Fibroblast of skin of scalp (primary cell): Measurements from ENCODE around the gene LRIT1.

Experiments
- DNase-seq: peaks from one replicate; pipeline ENCODE4 v3.0.0-alpha.2; 2013

LRIT1 gene

DNA sequence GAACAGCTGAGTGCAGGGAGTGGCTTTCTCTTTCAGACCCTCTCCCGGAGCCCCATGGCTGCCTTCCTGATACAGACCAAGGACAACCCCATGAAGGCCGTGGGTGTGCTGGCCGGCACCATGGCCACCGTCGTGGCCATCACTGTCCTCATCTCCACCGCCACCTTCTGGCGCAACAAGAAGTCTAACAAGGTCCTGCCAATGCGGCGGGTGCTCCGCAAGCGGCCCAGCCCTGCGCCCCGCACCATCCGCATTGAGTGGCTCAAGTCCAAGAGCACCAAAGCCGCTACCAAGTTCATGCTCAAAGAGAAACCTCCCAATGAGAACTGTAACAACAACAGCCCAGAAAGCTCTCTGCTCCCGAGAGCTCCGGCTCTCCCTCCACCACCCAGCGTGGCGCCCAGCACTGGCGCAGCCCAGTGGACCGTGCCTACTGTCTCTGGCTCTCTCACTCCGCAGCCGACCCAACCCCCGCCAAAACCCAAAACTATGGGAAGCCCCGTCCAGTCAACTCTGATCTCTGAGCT lies 27.2 kb downstream of the LRIT1 start:
- DNase-seq = no peak

DNA sequence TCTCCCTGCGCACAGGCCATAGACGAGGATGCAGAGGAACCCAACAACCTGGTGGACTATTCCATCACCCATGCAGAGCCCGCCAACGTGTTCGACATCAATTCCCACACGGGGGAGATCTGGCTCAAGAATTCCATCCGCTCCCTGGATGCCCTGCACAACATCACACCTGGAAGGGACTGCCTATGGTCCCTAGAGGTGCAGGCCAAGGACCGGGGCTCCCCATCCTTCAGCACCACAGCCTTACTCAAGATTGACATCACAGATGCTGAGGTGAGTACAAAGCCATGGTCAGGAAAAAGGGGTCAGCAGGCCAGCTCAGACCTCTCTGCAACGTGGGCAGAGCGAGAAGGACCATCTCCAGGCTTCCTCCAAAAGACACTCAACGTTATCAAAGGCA lies 28.3 kb downstream of the LRIT1 start:
- DNase-seq = no peak

DNA sequence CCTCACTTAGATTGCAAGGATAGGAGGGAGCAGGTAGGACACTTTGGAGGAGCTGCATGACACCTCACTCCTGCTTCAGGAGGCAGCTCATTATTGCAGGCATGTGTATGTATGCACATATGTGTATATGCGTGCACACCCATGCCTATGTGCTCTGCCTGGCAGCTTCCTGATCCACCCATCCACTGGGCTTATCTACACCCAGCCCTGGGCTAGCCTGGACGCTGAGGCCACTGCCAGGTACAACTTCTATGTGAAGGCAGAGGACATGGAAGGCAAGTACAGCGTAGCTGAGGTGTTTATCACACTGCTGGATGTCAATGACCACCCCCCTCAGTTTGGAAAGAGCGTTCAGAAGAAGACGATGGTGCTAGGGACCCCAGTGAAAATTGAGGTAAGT lies 29.3 kb downstream of the LRIT1 start:
- DNase-seq = no peak

DNA sequence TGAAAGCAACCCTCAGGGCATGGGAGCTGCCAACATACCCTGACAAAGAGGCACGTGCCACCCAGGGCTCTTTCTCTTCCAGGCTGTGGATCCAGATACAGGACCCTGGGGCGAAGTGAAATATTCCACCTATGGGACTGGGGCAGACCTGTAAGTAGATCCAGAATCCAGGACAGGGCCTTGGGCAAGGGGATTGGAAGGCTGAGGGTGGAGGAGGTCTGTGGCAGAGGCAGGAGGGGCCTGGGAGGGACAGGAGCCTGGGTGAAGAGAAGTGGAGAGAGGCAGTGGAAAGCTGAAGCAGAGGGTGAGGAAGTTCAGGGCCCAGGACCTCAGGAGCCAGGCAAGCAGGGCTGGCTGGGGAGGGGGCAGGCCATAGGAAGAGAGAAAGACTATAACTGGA lies 29.8 kb downstream of the LRIT1 start:
- DNase-seq = no peak

DNA sequence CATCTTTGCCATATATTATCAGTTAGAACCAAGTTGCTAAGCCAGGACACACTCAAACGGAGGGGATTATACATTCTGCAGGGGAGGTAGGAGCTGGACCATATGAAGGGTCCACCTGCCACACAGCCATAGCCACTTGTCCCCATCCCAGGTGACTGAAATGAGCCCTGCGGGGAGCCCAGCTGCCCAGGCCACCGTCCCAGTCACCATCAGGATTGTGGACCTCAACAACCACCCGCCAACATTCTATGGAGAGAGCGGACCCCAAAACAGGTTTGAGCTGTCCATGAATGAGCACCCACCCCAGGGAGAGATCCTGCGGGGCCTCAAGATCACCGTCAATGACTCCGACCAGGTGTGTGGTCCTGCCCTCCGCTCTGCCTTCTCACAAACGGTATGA lies 33.3 kb downstream of the LRIT1 start:
- no peak for DNase-seq

DNA sequence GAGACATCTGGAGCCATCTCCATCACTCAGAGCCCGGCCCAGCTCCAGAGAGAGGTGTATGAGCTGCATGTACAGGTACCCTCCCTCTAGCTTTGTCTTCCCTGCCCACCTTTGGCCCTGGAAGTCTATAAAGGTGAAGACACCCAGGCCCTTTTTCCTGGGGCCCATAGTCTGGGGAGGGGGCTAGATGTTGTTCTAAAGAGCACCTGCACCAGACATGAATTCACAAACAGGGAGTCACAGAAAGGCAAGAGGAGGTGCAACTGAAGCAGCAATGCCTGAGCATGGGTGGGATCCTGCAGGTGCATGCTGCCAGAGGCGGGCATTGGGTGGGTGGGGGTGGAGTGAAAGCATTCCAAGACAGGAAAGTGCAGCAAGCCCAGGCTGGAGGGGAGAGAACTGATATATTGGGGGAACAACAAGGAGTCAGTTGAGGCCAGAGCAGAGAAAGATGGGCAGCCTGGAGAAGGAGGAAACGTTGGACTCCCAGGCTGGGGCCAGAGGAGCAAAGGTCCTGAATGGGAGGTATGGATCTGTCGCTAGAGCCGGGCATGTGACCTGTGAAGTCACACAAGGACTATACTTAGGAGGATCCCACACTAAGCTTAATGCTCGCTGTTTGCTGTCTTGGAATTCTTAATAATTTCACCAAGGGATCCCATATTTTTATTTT lies 35.4 kb downstream of the LRIT1 start:
- DNase-seq = no peak

DNA sequence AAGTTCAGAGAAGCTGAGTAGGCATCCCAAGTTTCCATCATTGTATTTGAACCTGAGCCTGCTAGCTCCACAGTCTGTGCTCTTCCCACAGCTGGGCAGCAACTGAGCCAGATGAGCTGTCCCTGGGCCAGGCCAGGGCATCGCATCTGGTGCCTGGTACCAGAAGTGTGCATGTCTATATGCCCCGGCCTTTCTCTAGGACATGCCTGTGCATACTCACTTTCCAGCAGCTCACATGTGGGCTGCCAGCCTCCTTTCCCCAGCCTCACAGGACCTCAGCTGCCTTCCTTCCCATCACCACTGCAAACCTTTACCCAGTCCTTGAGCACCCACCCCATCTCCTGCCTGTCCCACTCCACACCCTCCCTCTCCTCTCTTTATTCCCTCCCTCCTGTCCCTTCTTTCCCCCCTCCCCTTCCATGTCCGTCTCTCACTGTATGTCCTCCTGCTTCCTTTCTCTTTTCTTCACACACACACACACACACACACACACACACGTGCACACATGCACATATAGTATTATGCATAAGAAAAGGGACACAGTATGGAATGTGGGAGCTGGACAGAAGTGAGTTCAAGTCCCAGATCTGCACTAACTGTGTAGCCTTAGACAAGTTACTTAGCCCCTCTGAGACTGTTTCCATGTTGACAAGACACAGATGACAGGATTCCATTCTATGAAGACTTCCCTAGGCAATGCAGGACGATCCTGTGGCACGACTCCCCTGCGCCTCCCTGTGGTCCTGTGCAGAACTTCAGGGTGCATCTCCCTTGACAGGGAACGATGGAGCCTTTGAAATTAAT lies 36.1 kb downstream of the LRIT1 start:
- peak; percentile 14 for DNase-seq

DNA sequence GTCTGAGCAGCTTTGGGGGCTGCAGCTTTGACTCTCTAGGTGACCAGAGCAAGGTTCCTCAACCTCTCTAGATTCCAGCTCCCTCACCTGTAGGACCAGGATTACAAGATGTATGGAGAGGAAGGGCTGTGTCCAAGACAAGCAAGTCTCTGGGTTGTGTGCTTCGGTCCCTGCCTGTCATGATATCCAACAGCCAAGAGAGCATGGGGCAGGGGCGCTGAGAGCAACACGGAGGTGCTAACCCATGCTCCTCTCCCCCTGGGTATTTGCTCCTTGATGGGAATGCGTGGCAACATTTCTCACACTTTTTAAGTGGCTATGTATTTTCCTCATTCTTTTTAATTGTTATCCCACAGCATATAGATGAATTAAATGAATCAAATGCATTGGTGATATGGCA lies 36.7 kb downstream of the LRIT1 start:
- DNase-seq = no peak

DNA sequence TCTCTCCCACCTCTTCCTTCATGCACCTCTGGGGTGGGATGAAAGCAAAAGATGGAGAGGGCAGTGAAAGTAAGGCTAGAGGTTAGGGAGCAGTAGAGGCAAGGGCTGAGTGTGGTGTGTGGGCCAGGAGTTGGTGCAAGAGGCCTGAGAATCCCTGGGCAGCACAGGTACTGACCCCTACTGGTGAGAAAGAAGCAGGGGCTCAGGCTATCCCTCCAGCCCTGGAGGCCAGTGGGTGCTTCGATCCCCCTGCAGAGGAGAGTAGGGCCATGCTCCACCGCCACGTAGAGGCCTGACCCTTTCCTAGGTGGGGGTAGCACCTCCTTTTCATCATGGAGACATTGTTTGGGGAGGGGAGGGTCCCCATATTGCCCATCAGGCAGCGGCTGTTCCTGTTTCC lies 37.2 kb downstream of the LRIT1 start:
- no peak for DNase-seq

DNA sequence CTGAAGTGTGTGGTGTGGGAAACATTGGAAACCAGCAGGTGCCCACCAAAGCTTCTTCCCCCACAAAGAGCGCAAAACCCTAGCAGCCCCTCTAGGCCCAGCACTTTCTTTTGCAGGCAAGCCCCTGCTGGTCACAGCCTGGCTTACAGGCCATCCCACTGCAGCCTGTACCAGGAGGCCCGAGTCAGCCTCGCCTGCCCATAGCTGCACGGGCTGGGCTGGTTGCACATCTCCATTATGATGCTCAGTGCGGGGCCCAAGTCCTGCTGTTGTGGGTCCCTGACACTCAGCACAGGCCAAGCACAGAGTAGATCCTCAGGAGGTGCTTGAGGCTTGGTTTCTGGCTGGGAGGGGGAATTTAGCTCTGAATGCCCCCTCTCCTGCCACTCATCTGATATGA lies 39.0 kb downstream of the LRIT1 start:
- DNase-seq = no peak

DNA sequence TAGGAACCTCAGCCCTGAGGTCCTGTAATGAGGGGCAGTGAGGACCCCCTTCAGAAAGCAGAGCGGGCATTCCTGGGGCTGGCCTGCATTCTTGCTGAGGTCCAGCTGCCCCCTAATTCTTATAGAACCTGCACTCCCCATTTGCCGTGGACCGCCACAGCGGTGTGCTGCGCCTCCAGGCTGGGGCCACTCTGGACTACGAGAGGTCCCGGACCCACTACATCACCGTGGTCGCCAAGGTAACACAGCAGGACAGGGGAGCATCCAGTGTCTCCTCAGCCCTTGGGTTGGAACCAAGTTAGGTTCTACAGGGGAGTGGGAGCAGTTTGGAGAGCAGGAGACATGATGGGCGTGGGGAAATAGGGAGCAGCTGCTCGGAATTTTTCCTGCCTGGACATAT lies 39.7 kb downstream of the LRIT1 start:
- no peak for DNase-seq

DNA sequence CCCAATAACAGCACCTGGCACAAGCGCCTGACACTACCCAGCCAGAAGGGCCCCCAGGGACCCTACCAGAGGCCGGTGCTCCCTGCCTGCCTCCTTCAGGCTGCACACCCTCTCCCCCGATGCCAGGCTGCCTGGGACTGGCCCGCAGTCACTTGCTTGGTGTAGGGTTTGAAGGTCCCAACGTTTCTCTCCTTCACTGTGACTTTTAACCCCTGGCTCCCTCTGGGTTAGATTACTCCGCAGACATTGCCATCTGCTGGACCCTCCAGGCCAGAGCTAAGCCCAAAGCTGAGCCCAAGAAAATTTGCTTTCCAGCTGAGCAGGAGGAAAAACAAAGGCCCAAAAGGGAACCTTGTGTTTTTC lies 40.1 kb downstream of the LRIT1 start:
- DNase-seq = no peak

DNA sequence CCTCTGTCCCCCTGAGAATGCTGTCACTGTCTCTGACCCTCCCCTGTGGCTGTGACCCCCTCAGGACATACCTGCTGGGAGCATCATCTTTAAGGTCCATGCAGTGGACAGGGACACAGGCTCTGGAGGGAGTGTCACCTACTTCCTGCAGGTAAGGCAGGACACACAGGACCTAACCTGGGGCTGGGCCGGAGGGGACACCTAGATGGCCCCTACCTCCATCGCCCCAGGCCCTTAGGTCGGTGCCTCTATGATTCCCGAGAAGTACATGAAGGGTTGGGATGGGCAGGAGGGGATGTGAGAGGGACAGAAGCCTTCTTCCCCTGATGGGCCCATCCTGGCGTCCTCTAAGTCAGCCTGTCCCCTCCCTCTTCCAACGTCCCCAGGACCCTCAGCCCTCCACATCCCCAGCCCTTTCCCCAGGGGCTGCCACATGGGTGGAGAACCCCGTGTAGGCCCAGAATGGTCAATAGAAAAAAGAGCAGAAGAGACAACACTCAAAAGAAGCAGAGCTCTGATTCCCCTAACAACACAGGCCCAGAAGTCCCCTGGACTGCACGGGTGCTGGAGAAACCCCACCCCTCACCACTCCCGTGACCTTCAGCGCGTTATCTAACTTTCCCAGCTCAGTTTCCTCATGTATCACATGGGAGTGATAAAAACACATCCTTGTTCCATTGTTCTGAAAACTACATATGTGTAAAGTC lies 40.7 kb downstream of the LRIT1 start:
- DNase-seq = no peak

DNA sequence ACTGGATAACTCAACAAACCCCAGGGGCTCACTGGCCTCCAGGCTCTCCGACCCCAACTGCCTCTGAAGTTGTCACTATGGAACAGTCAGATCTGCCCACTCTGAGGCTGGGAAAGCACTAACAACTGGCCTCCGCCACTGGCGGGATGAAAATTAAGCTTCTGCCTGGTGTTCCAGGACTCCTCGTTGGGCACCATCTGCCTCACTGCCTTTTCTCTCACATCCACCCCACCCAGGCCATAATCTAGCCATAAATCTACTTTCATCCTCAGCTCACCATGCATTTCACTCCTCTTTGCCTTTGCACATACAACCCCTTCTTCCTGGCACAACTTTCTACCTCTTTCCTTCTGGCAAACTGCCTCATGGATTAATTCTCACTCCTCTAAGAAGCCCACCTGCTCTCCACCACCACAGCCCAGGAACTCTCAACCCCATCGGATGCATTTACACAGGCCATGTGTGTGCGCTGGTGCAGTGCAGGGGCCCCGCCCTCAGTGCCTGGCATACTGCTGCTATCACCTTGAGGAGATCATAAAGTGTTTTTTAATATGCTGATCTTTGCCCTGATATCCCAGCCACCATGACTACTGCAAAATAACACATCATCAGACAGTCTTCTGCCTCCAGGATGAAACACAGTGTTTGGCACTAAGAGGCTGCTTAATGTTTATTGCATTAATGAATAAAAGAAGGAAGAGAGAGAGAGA lies 43.0 kb downstream of the LRIT1 start:
- DNase-seq = no peak

DNA sequence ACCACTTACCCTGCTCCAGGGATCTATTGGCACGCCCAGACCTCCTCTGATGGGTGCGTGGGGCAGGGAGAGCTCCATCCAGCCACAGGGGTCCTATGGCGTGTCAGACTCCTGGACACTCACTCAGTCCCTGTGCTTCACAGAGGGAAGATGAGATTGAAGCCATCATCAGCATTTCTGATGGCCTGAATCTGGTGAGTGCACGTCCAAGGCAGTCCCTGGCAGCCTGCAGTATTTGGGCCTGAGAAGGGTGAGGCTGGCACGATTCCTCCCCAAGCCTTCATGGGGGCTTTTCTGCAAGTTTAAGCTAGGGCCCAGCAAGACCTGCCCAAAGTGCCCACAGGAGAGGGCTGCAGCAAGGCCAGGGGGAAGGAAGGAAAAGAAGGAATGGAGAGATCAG lies 43.7 kb downstream of the LRIT1 start:
- DNase-seq = no peak

DNA sequence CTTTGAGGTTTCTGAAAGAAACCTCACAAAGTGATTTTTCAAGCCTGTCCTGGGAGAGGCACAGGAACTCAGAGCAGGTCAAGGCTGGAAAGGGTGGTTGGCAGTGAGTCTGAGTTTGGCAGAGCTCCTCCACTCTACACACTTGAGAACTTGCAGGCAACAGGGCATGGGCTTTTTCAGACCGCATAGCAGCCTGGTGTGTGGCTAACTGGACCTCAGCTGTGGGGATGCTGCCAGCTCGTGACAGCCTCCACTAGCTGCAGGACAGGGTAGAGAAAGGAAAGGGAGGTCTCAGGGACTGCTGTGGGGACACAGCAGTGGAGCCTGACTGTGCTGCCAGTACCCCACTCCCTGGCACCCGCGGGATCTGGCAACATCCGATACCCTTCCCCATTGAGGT lies 44.4 kb downstream of the LRIT1 start:
- no peak for DNase-seq

DNA sequence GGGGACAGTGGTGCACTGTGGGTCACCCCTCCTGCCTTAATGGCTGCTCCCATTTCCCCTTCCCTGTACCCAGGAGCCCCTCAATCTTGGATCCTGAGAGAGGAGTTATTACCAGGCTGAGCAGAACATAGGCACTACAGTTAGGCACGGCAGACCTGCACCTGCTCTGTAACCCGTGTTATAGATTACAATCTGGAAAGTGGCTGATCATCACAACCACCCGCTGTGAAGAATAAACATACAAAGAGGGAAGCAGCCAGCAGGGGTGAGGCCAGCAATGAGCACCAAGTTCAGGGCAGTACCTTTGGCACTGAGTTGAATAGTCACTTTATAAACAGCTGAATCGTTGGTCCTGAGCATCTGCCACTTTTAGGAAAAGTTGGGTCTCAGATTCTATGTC lies 45.3 kb downstream of the LRIT1 start:
- DNase-seq = no peak

DNA sequence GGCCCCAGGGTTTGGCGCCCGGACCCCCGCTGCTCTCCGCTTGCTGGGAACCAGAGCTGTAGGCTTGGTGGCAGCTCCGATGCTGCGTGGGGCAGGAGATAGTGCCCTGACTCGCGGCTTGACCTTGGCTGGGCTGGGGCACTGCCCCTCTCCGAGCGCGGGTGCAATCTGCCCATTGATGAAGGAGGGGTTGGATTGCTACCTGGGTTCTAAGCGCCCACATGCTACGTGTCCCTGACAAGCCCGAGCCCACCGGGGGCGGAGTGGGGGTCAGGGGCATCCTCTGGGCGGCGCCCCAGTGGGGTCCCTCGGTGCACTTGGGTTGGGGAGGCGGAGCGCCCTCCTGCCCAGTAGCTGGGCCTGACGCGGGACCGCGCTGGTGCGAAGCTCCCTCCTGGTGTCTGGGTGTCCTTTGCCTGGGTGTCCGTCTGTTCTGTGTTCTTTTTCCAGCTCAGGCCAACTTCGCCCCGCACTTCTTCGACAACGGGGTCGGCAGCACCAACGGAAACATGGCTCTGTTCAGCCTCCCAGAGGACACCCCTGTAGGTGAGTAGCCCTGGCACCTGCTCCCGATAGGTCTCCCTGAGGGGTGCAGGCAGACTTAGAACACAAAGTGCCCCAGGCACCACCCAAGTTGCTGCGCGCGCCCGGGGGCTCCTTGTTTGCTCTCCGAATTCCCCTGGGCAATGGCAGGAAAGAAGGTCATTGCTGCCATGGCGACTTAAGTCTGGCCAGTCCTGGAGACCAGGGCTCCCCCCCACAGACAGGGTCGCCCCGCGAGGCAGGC lies 46.1 kb downstream of the LRIT1 start:
- no peak for DNase-seq

DNA sequence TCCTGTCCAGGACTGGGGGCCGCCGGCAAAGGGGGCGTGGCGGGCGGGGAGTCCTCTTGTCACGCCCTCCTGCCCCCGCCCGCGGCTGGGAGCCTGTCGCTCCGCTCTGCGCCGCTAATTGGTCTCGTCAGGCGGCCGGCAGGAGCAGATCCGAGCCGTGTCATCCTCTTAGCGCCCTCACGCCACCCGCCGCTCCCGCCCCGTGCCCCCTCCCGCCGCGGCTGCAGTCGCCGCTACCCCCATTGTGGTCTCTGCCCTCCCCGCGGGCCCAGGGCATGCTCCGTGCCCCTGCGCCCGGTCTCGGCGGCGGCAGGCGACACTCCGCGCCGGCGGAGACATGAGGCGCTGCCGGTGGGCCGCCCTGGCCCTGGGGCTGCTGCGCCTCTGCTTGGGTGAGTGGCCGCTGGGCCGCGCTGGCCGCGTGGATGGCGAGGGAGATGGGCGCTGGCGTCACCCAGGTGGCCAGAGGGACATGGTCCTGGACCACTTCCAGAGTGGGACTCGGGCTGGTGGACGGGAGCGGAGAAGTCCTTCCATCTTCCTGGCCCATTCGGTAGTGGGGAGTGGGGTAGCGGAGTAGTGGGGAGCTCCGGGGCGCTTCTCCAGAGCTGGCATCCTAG lies 46.8 kb downstream of the LRIT1 start, which contains the start of gene CDHR1:
Gene CDHR1, plus strand, starts transcription at position 114 of the 620 bp plus-strand sequence. Its CDS starts 224 bp downstream, at position 338.
- peak; percentile 17 for DNase-seq

DNA sequence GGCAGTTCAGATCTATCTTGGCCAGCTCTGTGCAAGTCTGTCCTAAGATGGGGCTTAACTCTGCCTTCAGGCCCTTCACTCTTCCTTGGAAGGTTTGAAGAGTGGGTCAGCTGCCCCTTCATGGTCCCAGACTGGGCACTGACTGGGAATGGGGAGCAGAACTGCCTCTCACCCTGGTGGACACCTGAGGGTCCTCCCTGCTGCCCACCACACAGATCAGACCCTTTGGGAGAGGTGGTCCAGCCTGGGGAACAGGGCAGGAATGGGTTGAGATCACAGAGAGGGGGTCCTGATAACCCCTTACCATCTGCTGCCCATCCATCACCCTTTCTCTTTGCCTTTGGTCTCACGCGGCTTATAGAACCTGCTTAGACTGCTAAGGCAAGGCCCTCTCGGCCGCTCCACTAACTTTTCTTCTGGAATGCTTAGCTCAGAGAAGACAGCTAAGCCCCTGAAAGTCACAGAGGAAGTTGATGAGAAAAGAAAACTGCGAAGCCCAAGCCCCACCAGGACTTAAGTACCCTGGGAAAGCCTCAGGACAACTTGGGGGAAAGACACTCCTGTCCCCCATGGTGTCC lies 47.4 kb downstream of the LRIT1 start:
- DNase-seq = no peak

DNA sequence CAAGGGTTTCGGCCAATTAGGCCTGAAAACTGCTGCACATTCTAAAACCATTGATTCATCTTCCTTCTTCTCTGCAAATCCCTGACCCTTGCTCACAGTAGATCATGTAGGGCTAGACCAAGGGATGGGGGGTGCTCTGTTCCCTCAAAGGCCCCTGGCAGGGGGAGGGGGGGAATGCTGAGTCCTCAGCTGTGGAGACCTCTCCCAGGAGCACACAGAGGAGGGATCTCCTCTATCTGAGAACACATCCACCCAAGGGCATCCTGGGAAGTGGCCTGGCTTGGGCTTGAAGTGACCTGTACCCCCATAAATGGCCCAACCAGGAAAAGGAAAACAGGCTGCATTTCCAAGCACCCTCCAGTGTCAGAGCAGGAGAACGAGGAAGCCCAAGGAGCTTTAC lies 48.0 kb downstream of the LRIT1 start:
- DNase-seq = no peak
